NCI-H2227 treated with DMSO at 0.1 percent for 48 hours (cell line): ENCODE measurements around the gene CLSTN1.

ENCODE experiments used
- DNase-seq: peaks from one replicate; lab custom pipeline; 2025; lab: John Stamatoyannopoulos, UW

The CLSTN1 gene

GRCh38 chr1:9850442-9851162 is 26.8 kb upstream of the CLSTN1 start:
- DNase-seq = no peak

DNA sequence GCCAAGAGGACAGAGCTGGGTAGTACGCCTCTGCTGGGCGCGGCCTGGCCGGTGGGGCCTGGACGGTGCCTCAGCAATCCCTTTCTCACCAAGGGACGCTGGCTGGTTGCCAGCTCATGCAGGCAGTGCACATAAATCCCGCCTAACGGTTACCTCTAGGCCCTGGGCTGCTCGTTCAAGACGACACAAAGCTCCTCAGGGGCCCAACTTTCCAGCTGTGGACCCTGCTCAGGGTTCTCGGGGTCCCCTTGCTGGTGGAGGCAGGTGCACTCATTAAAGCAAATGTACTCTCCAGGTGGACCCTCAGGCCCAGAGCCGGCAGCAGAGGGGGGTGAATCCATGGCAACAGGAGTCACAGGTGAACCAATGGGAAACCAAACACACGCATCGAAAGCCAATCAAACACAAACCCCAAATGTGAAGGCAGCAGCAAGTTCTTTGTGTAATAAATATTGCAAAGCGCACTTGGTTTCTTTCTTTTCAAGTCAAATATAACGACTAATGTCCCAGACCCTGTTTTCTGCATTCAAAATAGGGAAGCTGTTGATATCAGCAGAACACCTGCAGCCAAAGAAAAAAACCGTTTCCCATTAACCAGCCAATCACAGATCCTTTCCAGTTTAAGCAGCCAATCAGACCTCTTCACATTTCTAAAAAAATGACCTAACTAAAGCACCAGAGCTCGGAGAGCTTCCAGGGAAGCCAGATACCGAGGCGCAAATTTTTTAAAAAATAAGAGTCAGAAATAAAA is 26.1 kb upstream of the CLSTN1 start:
- no peak for DNase-seq

DNA sequence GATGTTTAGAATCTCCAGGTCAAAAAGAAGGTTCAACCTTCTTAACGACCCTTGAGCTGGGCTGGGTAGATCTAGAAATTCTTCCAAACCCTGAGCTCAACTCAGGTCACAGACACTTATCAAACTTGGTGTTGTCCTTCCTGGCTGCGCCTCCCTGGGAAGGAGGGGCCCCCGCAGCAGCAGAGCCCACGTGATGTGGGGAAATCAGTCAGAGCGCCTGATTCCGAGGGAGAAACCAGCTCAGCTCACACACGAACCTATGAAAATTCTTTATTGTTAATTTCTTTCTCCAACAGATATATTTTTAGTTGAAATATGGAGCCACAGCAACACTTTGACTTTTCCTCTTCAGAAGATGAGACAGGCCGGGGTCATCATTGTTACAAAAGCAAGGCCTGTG is 24.3 kb upstream of the CLSTN1 start:
- DNase-seq = no peak

DNA sequence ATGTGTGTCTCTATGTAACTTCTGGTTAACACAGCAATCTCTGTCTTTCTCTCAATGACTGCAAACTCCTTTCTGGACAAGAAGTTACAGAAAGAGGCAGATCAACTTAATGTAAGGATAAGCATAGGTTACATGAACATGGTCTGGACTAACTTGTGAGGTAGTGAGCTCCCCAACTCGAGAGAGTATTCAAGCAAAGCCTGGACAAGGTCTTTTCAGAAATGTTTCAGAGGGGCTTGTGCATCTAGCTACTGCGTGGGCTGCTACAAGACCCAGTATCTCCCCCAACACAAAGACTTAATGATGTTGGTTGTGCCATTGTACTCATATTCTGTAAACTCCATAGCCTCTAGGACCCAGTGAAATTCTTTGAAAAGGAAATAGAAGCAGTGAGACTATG is 23.5 kb upstream of the CLSTN1 start:
- no peak for DNase-seq

DNA sequence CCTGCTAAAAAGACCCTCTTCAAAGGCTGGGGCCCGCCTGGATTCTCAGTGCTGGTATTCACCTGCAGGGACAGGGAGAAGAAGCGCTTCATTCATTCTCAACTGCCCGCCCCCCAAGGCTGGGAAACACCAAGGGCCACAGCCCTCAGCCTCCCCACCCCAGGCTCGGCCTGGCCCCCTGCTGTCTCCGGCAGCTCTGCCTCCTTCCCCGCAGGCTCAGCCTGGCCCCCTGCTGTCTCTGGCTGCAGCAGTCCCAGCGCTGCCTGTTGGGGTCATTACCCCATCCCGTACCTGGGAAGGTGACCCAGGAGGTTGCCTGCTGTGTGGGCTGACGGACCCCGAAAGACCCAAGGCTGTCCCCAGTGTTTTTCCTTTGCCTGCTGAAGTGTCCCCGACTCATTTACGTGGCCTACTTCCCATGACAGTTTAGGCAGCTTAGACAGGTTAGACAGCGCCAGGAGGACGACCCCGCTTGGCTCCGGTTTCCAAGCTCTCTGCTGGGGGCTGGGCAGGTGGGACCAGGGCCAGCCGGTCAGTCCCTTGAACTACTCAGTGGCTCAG is 22.9 kb upstream of the CLSTN1 start:
- DNase-seq = no peak

GRCh38 chr1:9845914-9846313 is 22.1 kb upstream of the CLSTN1 start:
- no peak for DNase-seq

DNA sequence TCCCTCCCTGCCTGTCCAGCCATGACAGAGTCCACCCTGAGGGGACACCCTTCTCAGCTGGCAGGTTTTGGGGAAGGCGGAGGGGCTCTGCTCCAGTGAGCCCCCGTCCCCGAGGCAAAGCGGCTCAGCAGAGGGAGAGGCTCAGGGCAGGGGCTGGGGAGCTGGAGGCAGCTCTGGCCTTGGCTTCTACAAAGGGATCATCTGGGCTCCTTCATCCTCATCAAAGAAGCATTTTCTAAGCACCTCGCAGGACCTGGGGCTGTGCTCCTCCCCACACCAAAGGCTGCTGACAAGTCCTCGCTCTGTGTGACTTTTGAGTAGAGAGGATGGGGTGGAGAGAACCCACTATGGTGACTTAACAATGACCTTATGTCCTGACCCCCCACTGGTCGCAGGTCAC is 21.0 kb upstream of the CLSTN1 start:
- DNase-seq = no peak

DNA sequence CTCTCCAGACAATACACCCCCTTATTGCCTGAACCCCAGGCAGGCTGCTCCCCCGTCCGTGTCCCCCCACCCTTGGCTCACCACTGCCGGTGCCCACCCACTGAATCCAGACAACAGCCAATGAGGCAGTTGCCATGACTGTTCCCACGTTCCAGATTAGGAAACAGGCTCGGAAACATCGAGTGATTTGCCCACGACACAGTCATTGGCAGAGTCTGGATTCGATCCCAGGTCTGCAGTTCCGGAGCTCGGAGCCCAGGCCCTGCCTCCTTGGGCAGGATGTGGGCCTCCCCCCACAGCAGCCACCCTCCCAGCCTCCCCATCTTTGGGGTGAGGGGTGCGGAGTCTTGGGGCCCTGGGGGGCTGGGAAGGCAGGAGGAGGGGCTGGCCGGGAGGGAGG is 20.3 kb upstream of the CLSTN1 start:
- no peak for DNase-seq

DNA sequence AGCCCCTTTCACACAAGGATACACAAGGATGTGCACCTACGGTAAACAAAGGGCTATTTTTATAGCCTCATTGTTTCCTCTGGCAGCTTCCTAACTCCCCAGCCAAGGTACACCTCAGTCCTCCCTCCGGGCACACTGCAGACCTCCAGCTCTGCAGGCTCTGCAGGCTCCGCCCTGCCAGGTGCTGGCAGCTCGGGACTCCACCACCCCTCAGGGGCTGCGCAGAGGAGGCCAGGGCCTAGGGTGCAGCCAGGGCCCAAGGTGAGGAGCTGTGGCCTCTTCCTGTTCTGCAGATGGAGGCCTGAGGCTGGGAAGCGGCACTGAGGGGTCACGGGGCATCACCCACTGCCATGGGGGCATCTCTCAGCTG is 19.8 kb upstream of the CLSTN1 start:
- DNase-seq = no peak

DNA sequence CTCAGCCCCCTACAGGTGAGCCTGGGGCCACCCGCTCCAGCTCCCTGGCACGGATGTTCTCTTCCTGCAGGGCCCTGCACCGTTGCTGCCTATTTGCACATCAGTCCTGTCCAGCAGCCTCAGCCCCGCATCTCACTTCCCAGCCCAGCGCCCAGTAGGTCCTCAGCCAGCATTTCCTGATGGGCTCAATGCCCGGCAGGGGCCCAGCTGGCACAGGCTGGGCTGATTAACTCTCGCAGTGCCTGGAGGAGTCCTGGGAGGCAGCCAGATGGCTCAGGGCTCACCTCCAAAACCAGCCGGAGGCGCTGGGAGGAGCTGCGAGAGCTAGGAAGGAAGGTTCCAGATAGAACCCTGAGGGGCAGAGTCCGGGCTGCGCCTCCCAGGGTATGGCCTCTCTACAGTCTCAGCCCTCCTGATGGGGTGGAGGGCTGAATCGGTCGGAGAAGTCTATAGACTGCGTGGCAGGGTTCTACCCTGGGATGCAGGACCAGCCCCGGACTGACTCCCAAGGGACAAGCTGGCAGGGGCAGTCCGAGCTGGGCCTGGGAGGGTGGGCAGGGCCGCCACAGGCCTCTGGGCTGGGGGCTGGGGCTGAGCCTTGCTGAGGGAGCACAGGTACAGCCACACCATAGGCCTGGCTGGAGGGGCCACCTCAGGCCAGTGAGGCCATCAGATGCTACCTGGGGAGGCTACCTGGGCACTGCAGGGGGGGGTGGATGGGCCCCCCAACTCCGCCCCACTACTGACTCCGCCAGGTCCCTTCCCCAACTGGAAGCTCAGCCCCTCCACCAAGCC is 19.2 kb upstream of the CLSTN1 start:
- DNase-seq = no peak

DNA sequence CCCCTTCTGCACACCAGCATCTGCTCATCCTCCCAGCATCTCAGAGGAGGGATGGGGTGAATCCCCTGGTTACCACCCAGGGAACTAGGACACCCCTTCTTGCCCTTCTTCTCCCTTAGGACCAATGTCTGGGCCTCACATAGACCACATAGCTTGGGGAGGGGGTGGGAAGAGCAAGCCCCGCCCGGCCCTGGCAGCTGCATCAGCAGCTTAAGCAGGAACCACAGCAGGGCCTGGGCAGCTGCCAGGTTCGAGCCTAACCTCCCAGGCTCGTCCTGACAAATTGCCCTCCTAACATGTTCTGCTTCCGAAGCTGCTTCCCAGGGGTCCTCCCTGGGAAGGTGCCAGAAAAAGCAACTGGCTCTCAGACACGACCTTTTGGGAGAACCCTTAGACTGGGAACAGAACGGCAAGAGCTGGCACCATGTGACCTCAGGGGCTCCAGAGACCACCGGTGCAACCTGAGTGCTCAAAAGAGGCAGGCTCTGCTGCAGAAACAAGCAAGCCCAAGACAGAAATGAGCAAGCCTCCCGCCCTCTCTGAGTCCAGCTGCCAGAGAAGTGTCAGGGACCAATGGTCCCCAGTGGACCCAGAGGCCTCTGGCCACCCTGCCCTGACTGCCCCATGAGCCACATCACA is 18.4 kb upstream of the CLSTN1 start:
- no peak for DNase-seq

DNA sequence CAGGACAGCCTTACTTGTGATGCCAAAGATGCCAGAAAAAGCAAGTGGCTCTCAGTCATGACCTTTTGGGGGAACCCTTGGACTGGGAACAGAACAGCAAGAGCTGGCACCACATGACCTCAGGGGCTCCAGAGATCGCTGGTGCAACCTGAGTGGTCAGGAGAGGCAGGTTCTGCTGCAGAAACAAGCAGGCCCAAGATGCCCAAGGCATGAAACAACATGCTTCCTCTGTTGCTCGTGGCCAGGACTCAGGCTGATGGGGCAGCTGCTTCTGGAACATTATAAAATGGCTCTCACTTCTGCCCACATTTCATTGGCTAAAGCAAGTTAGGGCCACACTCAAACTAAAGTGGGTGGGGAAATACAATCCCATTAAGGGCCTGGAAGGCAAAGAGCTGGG is 17.7 kb upstream of the CLSTN1 start:
- DNase-seq = no peak

- no peak for DNase-seq
These were observed 16.4 kb upstream of the CLSTN1 start for GRCh38 chr1:9840176-9840575.

DNA sequence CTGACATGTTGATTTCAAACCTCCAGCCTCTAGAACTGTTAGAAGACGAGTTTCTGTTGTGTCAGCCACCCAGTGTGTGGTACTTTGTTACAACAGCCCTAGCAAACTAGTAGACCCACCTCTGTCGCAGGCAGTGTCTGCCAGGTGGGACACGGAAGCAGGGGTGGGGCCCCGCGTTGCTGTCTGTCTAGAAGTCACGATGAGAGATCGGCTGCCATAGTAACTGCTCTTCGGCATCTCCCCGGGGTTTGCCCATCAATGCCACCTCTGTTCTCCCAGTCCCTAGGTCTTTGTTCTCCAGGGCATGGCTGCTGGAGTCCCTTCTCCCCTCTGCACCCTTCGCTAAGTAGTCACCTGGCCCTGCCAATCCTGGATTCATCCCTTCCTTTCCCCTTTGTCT is 15.2 kb upstream of the CLSTN1 start:
- no peak for DNase-seq

- DNase-seq = no peak
These were observed 12.8 kb upstream of the CLSTN1 start for GRCh38 chr1:9836632-9836960.

GRCh38 chr1:9835758-9836631 is 12.2 kb upstream of the CLSTN1 start:
- DNase-seq = peak; percentile 17

DNA sequence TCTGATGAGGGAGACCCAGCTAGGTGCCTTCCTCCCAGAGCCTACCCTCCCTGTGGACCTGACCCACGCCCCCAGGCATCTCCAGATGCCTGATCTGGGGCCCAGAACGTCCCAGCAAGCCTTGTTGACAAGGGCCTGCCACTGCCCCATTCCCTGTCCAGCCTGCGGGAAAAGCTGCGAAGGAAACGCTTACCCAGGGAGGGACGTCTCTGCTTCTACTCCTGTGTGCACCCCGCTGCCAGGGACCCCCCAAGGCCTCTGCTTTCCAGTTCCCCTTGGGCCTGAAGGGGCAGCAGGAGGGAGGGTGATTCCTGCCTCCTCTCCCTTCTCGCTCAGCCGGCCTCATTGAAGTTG is 11.6 kb upstream of the CLSTN1 start:
- no peak for DNase-seq

GRCh38 chr1:9833632-9834031 is 9.9 kb upstream of the CLSTN1 start:
- DNase-seq = no peak

- peak; percentile 74 for DNase-seq
These were observed 3.9 kb upstream of the CLSTN1 start for GRCh38 chr1:9827558-9828185.

DNA sequence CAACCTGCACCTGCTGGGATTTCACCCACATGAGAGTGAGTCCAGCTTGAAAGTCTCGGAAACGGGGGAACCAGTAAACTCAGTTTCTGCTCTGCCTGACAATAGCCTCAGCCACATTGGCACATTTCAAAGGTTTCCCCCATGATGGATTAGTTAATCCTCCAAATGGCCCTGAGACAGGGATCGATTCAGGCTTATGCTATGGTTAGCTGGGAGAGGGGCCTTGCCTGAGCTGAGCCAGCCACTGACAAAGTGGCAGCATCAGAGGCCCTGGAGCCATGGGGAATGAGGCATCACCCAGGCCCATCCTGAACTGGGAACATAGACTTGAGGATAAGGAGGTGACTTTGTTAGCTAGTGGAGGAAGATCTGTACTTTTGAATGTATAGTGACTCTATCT is 2.9 kb upstream of the CLSTN1 start:
- no peak for DNase-seq

- no peak for DNase-seq
These were observed 2.3 kb upstream of the CLSTN1 start for GRCh38 chr1:9826087-9826486.
